GM19463 (cell line): ENCODE data around the gene ZNF672.

Source experiments
- ATAC-seq: cut with Tn5 transposase; IDR thresholded peaks from one replicate; pipeline ENCODE4 v1.9.1; 2021; ENCODE audit warnings: mild to moderate bottlenecking, moderate library complexity; ENCODE audit not compliant: unreplicated experiment

The ZNF672 gene

DNA sequence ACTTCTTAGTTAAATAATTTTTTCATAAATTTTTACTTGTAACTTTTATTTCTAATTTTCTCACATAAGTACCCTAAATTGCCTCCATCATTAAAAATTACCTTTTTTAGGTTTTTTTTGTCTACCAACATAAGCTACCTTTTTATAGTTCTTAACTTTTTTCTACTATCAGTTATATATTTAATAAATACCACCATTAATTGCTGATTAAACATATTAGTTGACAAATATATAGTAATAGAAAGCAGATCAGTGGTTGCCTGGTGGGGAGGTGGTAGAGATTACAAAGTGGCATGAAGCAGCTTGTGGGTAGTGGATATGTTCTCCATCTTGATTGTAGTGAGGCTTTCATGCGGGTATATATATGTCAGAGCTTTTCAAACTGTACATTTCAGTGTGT, 6.2 kb upstream of the ZNF672 start:
- no peak for ATAC-seq

DNA sequence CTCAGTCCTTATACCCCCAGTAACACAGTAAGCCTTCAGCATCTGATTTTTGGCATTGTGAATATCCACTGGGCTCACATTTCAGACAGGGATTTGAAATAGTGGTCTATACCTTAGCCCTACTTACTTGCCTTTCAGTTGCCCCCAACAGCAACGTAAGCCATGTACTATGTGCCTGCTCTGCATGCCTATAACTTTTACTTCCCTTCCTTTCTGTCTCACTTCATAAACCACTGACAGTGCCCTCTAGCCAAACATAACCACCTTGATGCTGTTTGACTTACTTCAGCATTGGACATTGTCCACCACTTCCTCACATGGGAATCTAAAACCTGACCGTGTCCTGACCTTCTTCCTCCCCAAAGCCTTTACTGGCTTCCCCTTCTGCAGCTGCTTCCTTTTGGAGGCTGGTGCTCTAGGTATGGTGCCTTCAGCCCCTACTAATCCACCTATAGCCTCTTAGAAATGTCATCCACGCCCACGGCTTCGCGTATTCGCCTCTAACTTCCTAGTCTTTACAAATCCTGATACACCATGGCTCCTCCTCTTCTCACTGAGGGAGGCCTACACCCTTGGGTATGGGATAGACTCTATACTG, 3.6 kb upstream of the ZNF672 start:
- ATAC-seq: no peak

DNA sequence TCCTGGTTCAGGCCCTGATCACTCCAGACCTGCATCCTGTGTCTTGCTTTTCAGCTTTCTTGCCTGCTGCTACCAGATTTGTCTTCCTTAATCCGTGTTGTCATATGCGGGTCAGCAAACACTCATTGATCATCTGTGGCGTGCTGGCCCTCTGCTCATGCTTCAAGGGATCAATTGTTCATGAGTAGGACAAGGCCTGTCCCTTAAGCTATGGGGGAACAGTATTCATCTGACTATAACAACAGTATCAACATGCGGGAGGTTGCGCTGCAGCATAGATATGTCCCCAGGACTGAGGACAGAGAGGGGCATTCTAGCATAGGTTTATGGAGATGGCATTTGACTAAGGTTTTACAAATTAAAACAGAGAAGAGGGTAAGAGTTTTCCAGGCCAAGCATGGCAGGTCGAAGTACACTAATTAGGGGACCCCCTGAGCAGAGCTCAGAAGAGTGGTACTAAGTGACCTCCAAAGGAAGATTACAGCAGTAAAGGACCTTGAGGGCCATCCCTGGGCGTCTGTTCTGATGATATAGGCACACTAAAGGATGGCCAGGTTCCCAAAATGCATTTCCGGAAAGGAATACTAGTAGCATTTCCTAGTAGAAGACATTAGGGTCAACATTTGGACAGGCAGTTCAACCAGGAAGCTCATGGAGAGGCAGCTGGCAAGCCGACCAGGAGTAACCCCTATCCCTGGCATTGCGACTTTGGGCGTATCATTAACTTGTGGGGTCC, 811 bp upstream of the ZNF672 start:
- ATAC-seq: no peak

DNA sequence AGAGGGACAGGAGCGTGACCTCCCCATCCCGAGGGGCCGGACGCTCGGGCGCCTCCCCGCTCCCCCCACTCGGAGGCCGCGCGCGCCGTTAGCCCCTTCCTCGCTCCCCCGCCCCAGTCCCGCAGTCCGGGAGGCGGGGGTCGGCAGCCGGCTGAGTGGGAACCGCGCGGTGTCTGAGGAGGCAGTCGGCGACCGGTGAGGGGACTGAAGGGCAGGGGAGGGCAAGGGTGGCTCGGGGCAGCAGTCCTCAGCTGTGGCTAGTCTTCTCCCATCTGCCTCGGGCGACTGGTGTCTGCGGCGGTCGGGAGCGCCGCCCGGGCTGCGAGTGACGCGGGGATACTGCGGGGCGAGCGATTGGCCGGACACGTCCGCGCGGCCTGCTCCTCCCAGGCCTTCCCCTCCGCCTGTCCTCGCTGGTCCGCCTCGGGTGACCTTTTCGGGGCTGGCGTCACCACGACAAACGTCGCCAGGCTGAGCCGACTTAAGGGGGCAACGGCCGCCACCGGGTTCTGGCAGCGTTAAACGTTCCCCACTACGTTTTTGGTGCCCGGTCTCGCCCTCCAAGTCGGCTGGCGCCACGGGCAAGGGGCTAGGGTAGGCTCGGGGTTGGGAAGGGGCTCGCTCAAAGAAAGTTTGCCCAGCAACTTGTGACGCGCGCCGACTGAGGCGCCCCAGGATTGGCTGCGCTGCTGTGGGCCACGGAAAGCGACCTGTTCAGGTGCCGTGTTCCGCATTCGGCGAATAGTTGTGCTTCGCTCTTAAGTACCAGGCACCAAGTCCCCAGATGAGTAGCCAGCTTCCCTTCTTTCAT, 538 bp downstream of the ZNF672 start:
- ATAC-seq: peak; percentile 52

DNA sequence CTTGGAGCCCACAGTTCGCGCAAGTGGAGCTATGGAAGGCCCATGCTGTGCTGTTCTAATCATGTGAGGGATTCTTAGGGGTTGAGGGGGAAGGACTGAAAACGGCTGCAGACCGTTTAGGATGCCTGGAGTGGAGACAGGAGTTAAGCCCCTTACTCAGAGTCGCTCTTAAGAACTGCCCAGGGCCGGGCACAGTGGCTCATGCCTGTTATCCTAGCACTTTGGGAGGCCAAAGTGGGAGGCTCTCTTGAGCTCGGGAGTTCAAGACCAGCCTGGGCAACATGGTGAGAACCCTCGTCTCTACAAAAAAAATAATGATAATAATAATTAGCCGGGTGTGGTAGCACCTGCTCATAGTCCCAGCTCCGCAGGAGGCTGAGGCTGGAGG, 1.1 kb downstream of the ZNF672 start:
- ATAC-seq: no peak

DNA sequence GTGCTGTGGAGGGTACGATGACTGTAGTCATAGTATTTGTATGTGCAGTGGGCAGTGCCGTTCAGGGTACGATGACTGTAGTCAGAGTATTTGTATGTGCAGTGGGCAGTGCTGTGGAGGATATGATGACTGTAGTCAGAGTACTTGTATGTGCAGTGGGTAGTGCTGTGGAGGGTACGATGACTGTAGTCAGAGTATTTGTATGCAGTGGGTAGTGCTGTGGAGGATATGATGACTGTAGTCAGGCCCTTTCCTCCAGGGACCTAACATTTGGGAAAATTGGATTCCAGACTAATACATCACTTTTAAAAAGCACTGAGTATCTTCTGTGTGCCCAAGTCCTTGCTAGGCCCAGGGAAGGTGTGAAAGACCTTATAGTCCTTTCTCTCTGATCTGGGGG, 2.9 kb downstream of the ZNF672 start:
- no peak for ATAC-seq

DNA sequence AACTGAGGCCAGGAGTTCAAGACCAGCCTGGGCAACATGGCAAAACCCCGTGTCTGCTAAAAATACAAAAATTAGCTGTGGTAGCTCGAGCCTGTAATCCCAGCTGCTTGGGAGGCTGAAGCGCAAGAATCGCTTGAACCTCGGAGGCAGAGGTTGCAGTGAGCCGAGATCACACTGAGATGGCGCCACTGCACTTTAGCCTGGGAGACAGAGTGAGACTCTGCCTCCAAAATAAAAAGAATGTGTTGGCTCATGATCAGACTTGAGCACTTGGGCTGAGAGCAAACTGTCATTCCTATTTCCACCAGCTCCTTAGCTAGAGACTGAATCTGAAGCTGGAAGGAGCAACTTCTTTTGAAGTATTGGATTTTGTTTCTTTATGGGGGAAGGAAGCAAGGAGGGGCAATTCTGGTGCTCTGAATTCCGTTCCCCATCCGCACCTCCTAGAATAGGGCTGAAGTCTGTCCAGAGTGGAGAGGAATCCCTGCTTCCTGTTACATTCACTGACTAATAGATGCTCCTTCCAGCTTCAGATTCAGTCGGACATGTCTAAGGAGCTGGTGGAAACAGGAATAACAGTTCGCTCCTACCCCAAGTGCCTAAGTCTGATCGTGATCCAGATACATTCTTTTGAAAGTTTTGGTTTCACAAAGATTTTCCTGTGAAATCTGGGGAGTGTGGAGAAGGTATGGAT, 3.8 kb downstream of the ZNF672 start:
- no peak for ATAC-seq

DNA sequence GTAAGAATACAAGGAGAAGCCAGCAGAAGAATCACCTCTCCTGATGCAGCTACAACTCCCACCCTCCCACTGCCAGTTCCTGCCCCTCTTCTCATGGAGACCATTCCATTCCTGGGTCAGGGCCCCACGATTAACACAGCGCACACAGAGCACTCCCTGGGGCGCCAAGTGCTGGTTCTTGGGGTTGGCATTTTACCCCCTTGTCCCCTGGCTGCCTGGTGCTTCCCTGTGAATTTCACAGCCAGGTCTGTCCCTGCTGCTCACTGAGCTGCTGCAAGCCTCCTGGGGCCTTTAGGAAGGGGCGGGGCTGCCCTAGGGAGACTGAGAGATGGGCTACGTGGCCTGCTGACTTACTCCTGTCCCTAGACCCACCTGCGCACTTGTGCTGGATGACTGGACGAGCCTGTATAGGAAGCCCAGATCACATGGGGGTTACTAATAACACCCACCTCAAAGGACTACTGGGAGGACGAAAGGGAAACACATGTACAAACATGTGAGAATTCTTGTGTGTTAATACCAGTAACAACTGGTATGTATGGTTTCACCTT, 4.8 kb downstream of the ZNF672 start:
- ATAC-seq: peak; percentile 17

DNA sequence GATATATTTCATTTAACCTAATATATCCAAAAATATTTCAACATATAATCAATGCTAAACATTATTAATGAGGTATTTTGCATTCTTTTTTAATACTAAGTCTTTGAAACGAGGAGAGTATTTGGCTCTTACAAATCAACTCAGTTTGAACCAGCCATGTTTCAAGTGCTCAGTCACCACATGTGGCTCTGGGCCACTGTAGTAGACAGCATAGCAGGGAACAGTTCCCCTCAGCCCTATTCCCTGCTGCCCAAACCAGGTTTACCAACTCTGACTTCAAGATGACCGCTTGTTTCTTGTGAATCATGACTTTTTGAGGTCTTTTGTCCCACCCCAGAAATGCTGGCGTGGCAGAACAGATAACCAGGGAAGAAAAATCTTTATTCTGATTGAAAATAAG, 5.7 kb downstream of the ZNF672 start:
- no peak for ATAC-seq

DNA sequence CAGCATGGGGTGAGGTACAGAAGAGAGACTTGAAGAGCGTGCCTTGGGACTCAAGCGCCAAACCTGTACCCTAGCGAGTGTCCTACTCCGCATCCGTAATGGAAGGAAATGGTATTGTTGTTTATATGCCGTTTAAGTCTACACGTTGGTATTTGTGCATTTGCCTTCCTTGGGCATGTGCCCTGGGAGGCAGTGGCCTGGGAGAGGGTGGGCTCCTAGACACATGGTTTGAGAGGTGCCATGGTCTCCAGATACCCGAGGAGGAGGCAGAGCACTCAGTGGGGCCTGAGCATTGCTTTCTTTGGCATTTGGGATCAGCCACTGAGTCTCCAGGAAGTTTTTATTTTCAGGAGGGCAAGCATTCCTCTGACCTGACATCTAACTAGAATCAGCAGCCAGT, 6.5 kb downstream of the ZNF672 start:
- no peak for ATAC-seq

DNA sequence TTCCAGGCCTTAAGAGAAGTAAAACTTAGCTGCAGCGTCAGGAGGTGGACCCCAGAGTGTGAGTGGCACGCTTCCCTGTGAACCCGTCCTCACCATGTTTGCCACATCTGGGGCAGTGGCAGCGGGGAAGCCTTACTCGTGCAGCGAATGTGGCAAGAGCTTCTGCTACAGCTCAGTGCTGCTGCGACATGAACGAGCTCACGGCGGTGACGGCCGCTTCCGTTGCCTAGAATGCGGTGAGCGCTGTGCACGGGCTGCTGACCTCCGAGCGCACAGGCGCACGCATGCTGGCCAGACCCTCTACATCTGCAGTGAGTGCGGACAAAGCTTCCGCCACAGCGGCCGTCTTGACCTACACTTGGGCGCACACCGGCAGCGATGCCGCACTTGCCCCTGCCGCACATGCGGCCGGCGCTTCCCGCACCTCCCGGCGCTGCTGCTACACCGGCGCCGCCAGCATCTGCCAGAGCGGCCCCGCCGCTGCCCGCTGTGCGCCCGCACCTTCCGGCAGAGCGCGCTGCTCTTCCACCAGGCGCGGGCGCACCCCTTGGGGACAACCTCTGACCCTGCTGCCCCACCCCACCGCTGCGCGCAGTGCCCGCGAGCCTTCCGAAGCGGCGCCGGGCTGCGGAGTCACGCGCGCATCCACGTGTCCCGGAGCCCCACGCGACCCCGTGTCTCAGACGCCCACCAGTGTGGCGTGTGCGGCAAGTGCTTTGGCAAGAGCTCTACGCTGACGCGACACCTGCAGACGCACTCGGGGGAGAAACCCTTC, 9.3 kb downstream of the ZNF672 start:
- no peak for ATAC-seq

DNA sequence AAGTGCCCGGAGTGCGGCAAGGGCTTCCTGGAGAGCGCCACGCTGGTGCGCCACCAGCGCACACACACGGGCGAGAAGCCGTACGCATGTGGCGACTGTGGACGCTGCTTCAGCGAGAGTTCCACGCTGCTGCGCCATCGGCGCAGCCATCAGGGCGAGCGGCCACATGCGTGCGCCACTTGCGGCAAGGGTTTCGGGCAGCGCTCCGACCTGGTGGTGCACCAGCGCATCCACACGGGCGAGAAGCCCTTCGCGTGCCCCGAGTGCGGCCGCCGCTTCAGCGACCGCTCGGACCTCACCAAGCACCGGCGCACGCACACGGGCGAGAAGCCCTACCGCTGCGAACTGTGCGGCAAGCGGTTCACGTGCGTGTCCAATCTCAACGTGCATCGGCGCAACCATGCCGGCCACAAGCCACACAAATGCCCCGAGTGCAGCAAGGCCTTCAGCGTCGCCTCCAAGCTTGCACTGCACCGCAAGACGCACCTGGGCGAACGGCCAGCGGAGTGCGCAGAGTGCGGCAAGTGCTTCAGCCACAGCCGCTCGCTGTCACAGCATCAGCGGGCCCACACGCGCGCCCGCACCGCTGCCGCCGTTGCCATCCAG, 10.0 kb downstream of the ZNF672 start:
- ATAC-seq: no peak

DNA sequence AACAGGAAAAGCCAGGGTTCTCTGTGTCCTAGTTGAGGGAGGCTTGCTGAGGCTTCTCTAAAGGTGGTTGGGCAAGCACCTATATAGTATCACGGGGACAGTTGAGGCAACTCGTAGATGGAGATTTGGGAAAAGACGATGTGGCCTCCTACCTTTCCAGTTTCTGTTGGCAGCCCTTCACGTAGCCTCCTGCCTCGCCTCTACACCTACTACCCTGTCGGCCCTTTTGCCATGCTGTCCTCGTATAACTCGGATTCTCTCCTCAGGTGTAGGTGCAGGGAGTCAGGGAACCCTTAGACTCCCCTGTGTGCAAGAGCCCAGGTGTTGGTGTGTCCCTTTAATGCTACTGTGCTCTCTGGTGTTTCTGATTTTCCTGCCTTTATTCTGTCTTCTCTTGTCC, 10.6 kb downstream of the ZNF672 start:
- no peak for ATAC-seq

DNA sequence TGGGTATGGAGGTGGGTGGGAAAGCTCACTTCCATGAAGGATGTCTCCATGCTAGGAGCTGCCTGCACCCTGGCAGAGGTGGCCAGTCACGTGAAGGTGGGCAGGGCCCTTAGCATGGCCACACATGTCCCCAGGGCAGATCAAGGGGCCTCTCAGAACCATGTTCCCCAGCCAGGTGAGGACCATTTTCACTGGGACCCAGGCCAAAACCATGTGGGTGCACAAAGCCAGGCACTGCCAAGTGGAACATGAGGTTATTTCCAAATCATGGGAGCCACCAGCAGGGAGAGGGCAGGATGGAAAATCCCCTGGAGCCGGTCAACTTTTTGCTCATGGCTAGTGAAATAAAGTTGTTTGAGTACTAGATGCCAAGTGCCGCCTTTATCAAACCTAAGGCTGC, 11.1 kb downstream of the ZNF672 start:
- ATAC-seq: no peak

DNA sequence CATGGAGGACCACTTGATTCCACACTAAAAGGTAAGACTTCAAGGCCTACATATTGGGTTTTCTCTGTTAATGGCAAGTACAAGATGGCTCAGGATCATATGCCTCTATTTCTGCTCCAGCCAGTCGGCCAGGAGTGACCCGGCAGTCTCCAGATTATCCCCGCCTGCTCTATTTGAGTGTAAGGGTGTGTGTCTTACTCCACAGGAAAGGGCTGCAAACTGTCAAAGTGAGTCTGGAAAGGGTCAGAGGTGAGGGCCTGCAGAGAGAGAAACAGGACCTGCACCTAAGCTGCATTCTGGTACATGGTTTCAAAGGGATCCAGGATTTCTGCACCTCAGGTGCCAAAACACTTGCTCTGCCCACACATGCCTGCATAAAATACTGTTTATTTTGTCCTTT, 11.6 kb downstream of the ZNF672 start:
- no peak for ATAC-seq

DNA sequence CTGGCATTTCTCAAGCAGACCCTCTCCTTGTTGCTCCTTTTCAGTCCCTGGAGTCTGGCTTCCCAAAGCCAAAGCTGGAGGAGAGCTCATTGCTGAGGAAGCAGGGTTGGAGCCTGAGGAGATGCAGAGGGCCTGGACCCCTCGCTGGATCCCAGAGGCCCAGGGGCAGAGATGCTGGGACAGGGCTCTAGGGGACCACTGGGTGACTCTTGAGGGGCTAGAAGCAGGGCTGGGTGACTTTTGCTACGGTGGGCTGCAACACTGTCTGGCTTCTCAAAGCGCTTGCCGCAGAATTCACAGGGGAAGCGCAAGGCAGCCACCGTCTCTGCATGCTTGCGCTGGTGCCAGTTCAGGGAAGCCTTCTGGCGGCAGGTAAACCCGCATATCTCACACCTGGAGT, 12.1 kb downstream of the ZNF672 start:
- no peak for ATAC-seq

DNA sequence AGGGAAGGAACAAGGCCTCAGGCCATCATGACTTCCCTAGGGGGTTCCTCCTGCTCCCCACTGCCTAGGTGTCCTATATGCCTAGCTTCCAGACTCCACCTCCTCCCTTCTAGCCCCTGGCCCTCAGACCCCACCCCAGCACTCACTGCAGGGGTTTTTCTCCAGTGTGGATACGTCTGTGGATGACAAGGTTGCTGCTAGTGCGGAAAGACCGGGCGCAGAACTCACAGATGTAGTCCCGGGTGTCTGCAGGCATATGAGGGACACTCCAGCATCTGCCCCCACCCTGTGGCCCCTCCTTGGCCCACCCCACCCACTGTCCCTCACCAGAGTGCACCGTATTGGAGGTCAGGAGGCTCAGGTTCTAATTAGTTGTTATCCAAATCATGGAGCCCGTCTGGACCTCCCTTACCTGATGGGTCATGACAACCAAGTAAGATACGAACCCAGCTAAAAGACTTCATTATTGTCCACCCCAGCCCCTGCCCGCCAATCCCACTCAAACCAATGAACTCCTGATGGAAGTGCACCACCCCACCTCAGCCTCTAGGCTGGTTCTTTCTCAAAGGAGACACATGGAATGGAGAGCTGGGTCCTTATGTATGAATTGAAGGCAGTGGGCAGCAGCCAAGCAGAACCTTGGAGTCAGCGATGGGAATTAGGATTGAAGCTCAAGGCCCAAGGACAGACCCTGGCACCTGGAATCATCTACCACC, 12.7 kb downstream of the ZNF672 start:
- no peak for ATAC-seq

DNA sequence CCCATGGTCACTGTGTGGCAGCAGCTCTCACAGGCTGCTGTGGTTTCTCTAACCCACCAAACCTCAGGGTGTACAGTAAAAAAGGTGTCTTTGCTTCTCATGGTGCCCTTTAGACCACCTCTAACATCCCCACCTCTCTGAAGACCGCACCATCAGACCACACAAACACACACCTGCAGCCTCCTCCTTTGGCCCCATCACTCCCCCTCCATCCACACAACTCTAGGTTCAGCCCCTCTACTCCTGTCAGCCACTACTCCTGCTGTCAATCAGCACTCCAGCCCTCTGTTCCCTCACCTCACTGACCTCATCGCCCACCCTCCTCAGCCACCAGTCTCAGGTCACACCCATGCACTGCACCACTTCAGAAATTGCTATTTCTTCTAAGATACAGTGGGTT, 13.4 kb downstream of the ZNF672 start:
- no peak for ATAC-seq
